H1 (cell line): ENCODE results near the gene AFG1L. TPM values are rescaled to one million over a fixed set of nuclear protein-coding genes. Genes with fewer than 3 reads are reported as not detected.

Source experiments
- CTCF ChIA-PET: fragments of 300-600 bp; sonication (Branson Sonifier 250); formaldehyde crosslinking; loops from one replicate; lab custom pipeline; 2021; ENCODE audit not compliant: partially characterized antibody; lab: Charles Lee
- POLR2A ChIA-PET: fragments of 300-600 bp; sonication (Branson Sonifier 250); formaldehyde crosslinking; loops from one replicate; lab custom pipeline; 2021; ENCODE audit warnings: inconsistent platforms; ENCODE audit not compliant: partially characterized antibody; lab: Charles Lee
- DNase-seq, 2 experiments: peaks; one replicate each; pipeline versions ENCODE4 v3.0.0 to v3.0.0-alpha.2; 2010 to 2022; ENCODE audit warnings: low spot score in 2 of 2, low read depth in 1 of 2, mixed read lengths in 1 of 2
- FAIRE-seq: peaks from 2 replicates; lab custom pipeline; 2011; peaks lifted over from hg19 to GRCh38; lab: Jason Lieb, UNC
- H2AFZ ChIP-seq: 2 replicates; pipeline ENCODE4 v1.8.1; 2012; ENCODE audit warnings: low read length, inconsistent platforms
- H2AK5ac ChIP-seq: 2 replicates; pipeline ENCODE4 v1.6.1; 2013; ENCODE audit warnings: low read depth, low read length
- H2BK120ac ChIP-seq: replicated peaks from 2 replicates; pipeline ENCODE3; 2013; ENCODE audit warnings: low read depth, low read length, inconsistent platforms
- H2BK12ac ChIP-seq: 2 replicates; pipeline ENCODE4 v1.6.1; 2013; ENCODE audit warnings: low read depth, low read length
- H2BK15ac ChIP-seq: 2 replicates; pipeline ENCODE4 v1.6.1; 2013; ENCODE audit warnings: low read length
- H2BK20ac ChIP-seq: 2 replicates; pipeline ENCODE4 v1.6.1; 2013; ENCODE audit warnings: low read length
- H2BK5ac ChIP-seq: 2 replicates; pipeline ENCODE4 v1.6.1; 2013; ENCODE audit warnings: low read depth, low read length
- H3K14ac ChIP-seq: 2 replicates; pipeline ENCODE4 v1.6.1; 2013; ENCODE audit warnings: inconsistent platforms; ENCODE audit not compliant: insufficient read length
- H3K18ac ChIP-seq: 2 replicates; pipeline ENCODE4 v1.6.1; 2013; ENCODE audit warnings: low read length; ENCODE audit errors: extremely low read depth
- H3K23ac ChIP-seq: 2 replicates; pipeline ENCODE4 v1.6.1; 2013; ENCODE audit warnings: inconsistent platforms; ENCODE audit not compliant: insufficient read length
- H3K23me2 ChIP-seq: 2 replicates; pipeline ENCODE4 v1.6.1; 2013; ENCODE audit warnings: low read depth, low read length
- H3K27ac ChIP-seq: 2 replicates; pipeline ENCODE4 v1.6.1; 2011; ENCODE audit warnings: low read depth, low read length, inconsistent platforms
- H3K27me3 ChIP-seq, 4 experiments: replicated peaks in 1 of 4; 1 replicate in 1 of 4; 2 replicates in 3 of 4; pipeline versions ENCODE4 v1.6.1 to v1.8.1; 2011 to 2013; ENCODE audit warnings: low read length in 3 of 4, mild to moderate bottlenecking in 3 of 4, inconsistent platforms in 2 of 4, mixed read lengths in 2 of 4, moderate library complexity in 1 of 4; ENCODE audit not compliant: control insufficient read depth in 3 of 4, insufficient read depth in 3 of 4; ENCODE audit errors: extremely low read depth in 1 of 4
- H3K36me3 ChIP-seq, 4 experiments: 2 replicates each; pipeline versions ENCODE4 v1.6.1 to v1.8.1; 2011 to 2013; ENCODE audit warnings: mild to moderate bottlenecking in 4 of 4, low read length in 3 of 4, moderate library complexity in 2 of 4, control low read depth in 1 of 4, inconsistent platforms in 1 of 4; ENCODE audit not compliant: insufficient read depth in 4 of 4, control insufficient read depth in 2 of 4
- H3K4ac ChIP-seq: replicated peaks from 2 replicates; pipeline ENCODE3; 2013; ENCODE audit warnings: low read length, low read depth, mixed read lengths, inconsistent platforms; ENCODE audit not compliant: insufficient read length
- H3K4me1 ChIP-seq, 4 experiments: replicated peaks in 1 of 4; 1 replicate in 1 of 4; 2 replicates in 3 of 4; pipeline versions ENCODE4 v1.6.1 to v1.8.1; 2011 to 2013; ENCODE audit warnings: low read length in 3 of 4, inconsistent platforms in 2 of 4, mixed read lengths in 1 of 4; ENCODE audit not compliant: insufficient read depth in 4 of 4, control insufficient read depth in 3 of 4
- H3K4me2 ChIP-seq, 2 experiments: 2 replicates each; pipeline versions ENCODE4 v1.6.1 to v1.8.1; 2011 to 2013; ENCODE audit warnings: low read depth in 2 of 2, low read length in 2 of 2, control low read depth in 1 of 2, inconsistent platforms in 1 of 2, mild to moderate bottlenecking in 1 of 2; ENCODE audit not compliant: insufficient read depth in 1 of 2
- H3K4me3 ChIP-seq, 4 experiments: fragments of 200-600, 300-600 bp in 1 of 4; sonication (generic), shearing (Covaris generic), sonication (Bioruptor Twin) in 1 of 4; 2 replicates each; pipeline versions ENCODE4 v1.5.1 to v1.8.1; 2011 to 2016; ENCODE audit warnings: low read length in 4 of 4, low read depth in 3 of 4, control low read depth in 2 of 4, inconsistent platforms in 2 of 4, mild to moderate bottlenecking in 2 of 4, mixed read lengths in 1 of 4, moderate library complexity in 1 of 4; ENCODE audit not compliant: insufficient read depth in 2 of 4; ENCODE audit errors: extremely low read depth in 1 of 4
- H3K56ac ChIP-seq: replicated peaks from 2 replicates; pipeline ENCODE3; 2013; ENCODE audit warnings: low read depth, mild to moderate bottlenecking, mixed read lengths, low read length, inconsistent platforms; ENCODE audit not compliant: insufficient read length
- H3K79me1 ChIP-seq: 2 replicates; pipeline ENCODE4 v1.6.1; 2013; ENCODE audit warnings: low read depth, low read length, control low read depth
- H3K79me2 ChIP-seq, 2 experiments: 2 replicates each; pipeline versions ENCODE4 v1.6.1 to v1.8.1; 2012 to 2013; ENCODE audit warnings: low read length in 2 of 2, mild to moderate bottlenecking in 2 of 2, inconsistent platforms in 1 of 2; ENCODE audit not compliant: insufficient read depth in 2 of 2, control insufficient read depth in 1 of 2
- H3K9ac ChIP-seq, 4 experiments: replicated peaks in 1 of 4; 1 replicate in 1 of 4; 2 replicates in 3 of 4; pipeline versions ENCODE4 v1.6.1 to v1.8.1; 2011 to 2013; ENCODE audit warnings: low read depth in 3 of 4, low read length in 3 of 4, control low read depth in 2 of 4, mild to moderate bottlenecking in 2 of 4, moderate library complexity in 2 of 4, inconsistent platforms in 1 of 4; ENCODE audit errors: extremely low read depth in 1 of 4
- H3K9me3 ChIP-seq, 2 experiments: 2 replicates each; pipeline versions ENCODE4 v1.6.1 to v1.8.1; 2012 to 2013; ENCODE audit warnings: mild to moderate bottlenecking in 2 of 2, moderate library complexity in 2 of 2, control low read depth in 1 of 2, inconsistent platforms in 1 of 2, low read depth in 1 of 2, low read length in 1 of 2, mixed read lengths in 1 of 2; ENCODE audit not compliant: insufficient read depth in 2 of 2
- H4K20me1 ChIP-seq, 2 experiments: replicated peaks in 1 of 2; 2 replicates each; pipeline versions ENCODE3 to v1.8.1; 2011 to 2013; ENCODE audit warnings: inconsistent platforms in 2 of 2, low read length in 2 of 2, mild to moderate bottlenecking in 1 of 2; ENCODE audit not compliant: insufficient read depth in 2 of 2, control insufficient read depth in 1 of 2
- H4K5ac ChIP-seq: 2 replicates; pipeline ENCODE4 v1.6.1; 2013; ENCODE audit warnings: low read length, low read depth, mixed read lengths, inconsistent platforms; ENCODE audit not compliant: insufficient read length
- H4K8ac ChIP-seq: 2 replicates; pipeline ENCODE4 v1.8.0; 2013; ENCODE audit warnings: mild to moderate bottlenecking, moderate library complexity, low read length, inconsistent platforms; ENCODE audit not compliant: insufficient read depth; ENCODE audit errors: extremely low read depth
- H4K91ac ChIP-seq: replicated peaks from 2 replicates; pipeline ENCODE3; 2013; ENCODE audit warnings: low read length, mixed read lengths, inconsistent platforms; ENCODE audit not compliant: insufficient read length
- EGR1 ChIP-seq: IDR thresholded peaks from 2 replicates; pipeline ENCODE4 v1.6.1; 2011; ENCODE audit warnings: low read depth, low read length, borderline replicate concordance
- PHF8 ChIP-seq: fragments of 200-600 bp; sonication (generic); conservative IDR thresholded peaks from 2 replicates; pipeline ENCODE4 v1.7.1; 2012; ENCODE audit warnings: low read depth, mild to moderate bottlenecking, inconsistent platforms, low read length, moderate library complexity
- RFX5 ChIP-seq: IDR thresholded peaks from 2 replicates; pipeline ENCODE4 v1.6.1; 2011; ENCODE audit warnings: low read depth, low read length, improper control_type of control experiment, borderline replicate concordance
- SIRT6 ChIP-seq: IDR thresholded peaks from one replicate; pipeline ENCODE4 v1.7.1; 2012; ENCODE audit warnings: low read length, inconsistent platforms
- YY1 ChIP-seq: IDR thresholded peaks from 2 replicates; pipeline ENCODE4 v1.6.1; 2011; ENCODE audit warnings: low read depth, mild to moderate bottlenecking, low read length
- polyA plus RNA-seq, 7 experiments: library from polyadenylated mRNA; depleted of rRNA in 3 of 7; stranded (reverse) in 5 of 7; unstranded in 2 of 7; fragments of >200 nt in 5 of 7; fragments of 200-250 nt in 2 of 7; gene quantifications; 1 replicate in 5 of 7; 2 replicates in 1 of 7; 4 replicates in 1 of 7; pipeline versions ENCODE4 v1.2.1 to v1.2.3, GENCODE V29; 2011 to 2013; ENCODE audit warnings: missing spikeins in 2 of 7, mixed read lengths in 2 of 7
- total RNA-seq: library from RNA; stranded (reverse); fragmentation: NEBNext Ultra II Directional; extraction: Animal tissue kit (Norgen Biotek cat#: 25700); gene quantifications from 2 replicates; pipeline ENCODE4 v1.2.1, GENCODE V29; 2021

The AFG1L gene
- total and polyA plus RNA-seq, 2 of the 8 experiments (the other 6 are each of a cell fraction or from before 2014, with no cell fraction given) = 0.98 to 5.7 TPM

DNA sequence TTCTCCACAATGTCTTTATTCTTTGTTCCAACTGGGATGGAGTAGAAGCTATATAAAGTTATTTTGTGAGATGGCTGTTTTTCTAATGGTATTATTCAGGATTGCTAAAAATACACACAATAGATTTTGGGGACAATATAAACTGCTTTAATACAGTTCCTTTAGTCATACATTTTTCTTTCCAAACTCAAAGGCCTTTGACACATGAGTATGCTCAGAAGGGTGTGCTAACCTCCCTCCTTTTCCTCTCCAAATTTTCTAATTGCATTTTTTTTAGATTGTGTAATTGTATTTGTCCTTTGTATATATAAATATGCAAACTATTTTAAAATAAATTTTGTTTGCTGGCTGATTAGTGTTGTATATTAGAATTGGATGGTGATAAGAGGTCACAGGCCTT lies 146.3 kb downstream of the AFG1L start:
- Histone ChIP-seq H4K91ac (no peak overlapping the region), H3K14ac (no peak overlapping the region), H3K9me3 (no peaks in the 10 kb centered on the region), H3K4me2 (no peak overlapping the region), H4K5ac (no peak overlapping the region), H3K4me1 (no peaks in the 10 kb centered on the region), H3K18ac (no peak overlapping the region), H2BK5ac (no peak overlapping the region), H2BK20ac (no peak overlapping the region), H3K27ac (no peak overlapping the region), H3K27me3 (no peaks in the 10 kb centered on the region), H3K36me3 (no peaks in the 10 kb centered on the region), H2BK120ac (no peak overlapping the region), H3K23ac (no peak overlapping the region), H2AFZ (no peak overlapping the region), H4K20me1 (no peaks in the 10 kb centered on the region), H3K9ac (no peak overlapping the region), H2BK12ac (no peak overlapping the region), H3K79me1 (no peaks in the 10 kb centered on the region), H3K79me2 (no peaks in the 10 kb centered on the region), H4K8ac (no peak overlapping the region), H3K23me2 (no peaks in the 10 kb centered on the region), H2AK5ac (no peak overlapping the region), H3K4ac (no peak overlapping the region), H3K4me3 (no peak overlapping the region), H3K56ac (no peak overlapping the region), H2BK15ac (no peak overlapping the region)
- POLR2A ChIA-PET = no interaction called here
- DNase-seq (no peak), FAIRE-seq (no peak)
- TF ChIP-seq EGR1 (no peak), YY1 (no peak), PHF8 (no peak), RFX5 (no peak), SIRT6 (no peak)
- CTCF ChIA-PET = interaction anchor here (0.7 kb wide), 1 partner anchor 190 kb away, joined by 4 read pairs; no protein-coding TSS in a partner anchor
